COLO829 (cell line): ENCODE data around the gene RNF11.

Source experiments
- DNase-seq: peaks from one replicate; pipeline ENCODE4 v3.0.0; 2012; ENCODE audit warnings: low spot score

Gene RNF11

DNA sequence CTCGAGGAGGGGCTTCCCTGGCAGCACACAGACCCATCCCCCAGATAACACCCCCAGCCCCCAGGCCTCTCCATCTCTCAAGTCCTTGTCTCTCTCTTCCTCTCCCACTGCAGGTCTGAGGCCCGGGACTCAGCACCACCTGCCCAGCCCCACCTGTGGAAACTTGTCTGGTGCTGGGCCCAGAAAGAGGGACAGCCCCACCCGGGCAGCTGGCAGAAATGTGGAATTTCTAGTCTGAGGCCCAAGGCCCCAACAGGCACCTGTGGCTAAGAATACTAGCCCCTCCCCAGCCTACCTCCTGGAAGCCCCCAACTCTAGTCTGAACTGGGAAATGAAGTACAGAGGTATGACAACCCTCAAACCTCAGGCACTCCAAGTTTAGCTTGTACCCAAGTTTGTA lies 78.9 kb downstream of the RNF11 start:
- DNase-seq: no peak

DNA sequence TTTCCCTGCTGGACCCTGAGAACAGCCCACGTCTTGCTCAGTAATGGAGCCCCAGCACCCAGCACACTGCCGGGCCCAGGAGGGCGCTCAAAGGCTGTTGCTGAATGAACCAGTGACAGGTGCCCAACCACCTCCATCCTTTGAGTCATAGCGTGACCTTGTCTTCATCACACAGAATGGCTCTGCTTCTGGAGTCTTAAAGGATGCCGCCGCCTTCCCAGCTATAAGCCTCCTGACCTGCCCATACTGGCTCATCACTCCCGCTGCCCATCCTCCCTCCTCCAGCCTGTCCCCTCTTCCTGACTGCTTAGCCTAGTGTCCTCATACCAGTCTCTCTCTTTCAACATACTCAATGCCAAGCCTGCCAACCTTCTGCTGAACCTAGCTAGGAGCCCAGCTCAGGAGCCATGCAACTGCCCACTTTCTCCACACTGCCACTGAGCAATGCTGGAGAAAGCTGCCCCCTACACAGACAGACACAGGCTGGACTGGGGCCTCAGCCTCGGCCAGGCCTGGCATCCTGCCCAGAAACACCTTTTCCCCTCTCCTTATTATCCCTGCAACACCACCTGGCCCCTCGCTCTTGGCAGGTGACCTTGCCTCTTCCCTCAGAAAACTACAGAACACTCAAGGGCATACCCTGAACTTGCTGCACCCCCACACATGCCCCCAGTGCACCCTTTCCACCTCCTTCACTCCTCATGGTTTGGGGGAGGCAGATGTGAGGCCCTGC lies 80.2 kb downstream of the RNF11 start:
- DNase-seq: no peak

DNA sequence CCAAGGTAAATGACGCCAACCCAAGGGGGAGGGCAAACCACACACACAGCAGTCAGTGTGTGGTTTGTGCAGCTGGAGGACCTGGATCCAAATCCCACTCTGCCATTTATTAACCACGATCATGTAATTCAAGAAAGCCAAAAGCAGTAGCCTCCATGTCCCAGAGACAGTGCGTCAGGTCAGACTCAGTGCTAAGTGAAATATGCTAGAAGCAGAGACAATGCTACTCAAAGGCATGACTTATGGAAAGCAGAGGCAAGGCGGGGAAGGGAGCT lies 80.7 kb downstream of the RNF11 start:
- DNase-seq: no peak

DNA sequence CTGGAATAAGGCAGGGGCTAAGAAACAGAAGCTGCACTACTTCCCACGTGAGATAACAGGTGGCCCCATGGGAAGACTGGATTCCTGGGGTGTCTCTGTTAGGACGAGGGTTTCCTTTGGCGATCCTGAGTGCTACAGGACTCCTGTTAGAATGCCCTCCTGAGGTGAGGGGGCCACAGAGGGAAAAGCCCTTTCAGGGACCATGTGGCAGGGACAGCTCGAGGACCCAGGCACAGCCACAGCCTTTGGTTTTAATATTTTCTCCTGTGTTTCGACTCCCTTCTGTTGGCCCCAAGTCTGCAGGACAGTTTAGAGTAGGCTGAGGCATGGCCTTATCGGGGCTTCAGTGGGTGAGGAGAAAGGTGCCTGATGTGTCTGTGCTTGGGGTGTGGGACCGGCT lies 81.7 kb downstream of the RNF11 start:
- no peak for DNase-seq

DNA sequence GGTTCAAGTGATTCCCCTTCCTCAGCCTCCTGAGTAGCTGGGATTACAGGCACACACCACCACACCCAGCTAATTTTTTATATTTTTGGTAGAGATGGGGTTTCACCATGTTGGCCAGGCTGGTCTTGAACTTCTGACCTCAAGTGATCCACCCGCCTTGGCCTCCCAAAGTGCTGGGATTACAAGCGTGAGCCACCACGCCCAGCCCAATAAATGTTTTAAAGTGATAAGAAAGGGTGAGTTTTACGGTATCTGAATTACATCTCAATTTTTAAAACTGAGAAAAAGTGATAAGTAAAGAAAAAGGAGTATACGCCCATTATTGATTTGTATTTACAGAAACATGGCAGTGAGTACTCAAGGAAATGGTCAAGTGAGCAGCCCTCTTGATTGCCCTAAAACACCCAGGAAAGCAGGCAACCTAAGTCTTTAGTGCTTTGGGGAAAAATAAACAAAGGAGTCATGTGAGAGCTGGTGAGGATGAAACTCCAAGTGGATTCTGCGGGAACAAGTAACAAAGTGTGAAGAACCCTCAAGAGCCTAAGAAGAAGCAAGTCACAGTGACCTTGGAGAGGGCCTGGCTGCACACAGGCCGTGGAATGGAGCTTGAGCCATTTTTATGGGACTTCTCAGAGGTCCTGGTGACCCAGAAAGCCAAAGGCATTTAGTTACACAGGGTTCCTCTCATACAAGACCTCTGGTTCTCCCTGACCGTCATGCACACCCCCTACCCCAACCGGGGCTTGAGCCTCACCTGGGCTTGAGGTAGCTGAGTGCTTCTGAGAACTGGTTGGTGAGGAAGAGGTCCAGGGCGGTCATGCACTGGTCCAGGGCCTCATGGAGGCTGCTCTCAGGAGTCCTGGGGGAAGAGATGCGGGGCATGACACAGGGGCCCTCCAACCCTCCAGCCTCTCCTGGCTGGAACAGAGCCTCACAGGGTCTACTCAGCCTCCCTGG lies 85.2 kb downstream of the RNF11 start:
- DNase-seq: no peak

DNA sequence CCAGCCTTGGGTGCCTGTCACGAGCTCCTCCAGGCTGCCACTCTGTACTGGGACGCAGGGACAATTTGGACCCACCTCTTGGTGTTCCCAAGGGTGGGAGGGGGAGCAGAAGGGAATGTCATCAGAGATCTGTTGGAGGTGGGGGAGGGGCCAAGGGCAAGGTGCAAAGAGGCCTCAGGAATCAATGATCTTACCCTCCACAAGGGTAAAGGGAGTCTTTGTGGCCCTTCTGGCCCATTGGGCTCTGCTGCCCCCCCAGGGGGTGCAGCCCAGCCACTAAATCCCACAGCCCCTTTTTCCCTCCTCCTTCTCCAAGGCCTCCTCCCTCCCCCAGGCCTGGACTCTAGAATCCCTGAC lies 85.8 kb downstream of the RNF11 start:
- DNase-seq: no peak

DNA sequence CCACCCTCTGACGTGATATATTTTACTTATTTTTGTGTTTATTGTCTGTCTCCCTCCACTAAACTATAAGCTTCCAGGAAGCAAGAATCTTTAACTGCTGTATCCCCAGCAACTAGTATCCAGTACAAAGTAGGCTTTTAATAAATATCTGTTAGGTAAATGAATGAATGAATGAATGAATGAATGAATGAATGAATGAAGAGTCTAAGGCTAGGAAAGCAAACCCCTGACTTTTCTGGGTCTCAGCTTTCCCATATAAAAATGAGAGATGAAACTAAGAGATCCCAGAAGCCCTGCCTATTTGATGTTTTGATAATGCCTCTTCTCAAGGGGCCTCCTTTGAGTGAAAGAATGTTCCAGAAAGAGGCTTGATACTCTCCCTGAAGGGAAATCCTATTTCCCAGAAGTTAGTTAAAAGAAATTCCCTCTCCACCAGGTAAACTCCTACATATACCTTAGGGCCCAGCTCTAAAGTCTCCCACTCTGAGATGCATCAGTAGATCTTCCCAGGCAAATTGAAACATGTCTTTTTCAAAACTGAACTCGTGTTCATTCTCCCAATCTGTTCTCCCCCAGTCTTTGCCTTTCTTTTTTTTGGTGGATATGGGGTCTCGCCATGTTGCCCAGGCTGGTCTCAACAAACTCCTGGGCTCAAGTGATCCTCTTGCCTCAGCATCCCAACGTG lies 86.5 kb downstream of the RNF11 start:
- DNase-seq: no peak
